Measurements from ENCODE around the gene STX8.

DNA sequence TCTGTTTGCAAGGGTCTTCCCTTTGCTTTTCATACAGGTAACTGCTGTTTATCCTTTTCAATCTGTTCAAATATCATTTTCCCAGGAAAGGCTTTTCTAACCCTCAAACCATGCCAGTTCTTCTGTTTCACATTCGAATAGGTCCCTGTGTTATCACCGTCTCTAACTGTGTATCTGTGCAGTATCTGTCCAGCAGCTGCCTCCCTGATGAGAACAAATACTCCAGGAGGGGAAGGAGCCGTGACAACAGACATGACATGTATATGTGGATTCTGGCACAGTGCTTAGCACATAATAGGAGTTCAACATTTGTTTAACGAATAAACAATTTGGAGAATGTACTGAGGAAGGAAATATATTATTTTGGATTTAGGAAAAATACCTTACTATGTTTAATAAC is 95.7 kb downstream of the STX8 start:
- TF ChIP-seq POLR2AphosphoS5 (IDR thresholded peaks at IDR 0.05; ENCODE audit: low read depth, low read length): no peak
- TF ChIP-seq POLR2A (IDR thresholded peaks at IDR 0.05; ENCODE audit: low read depth, low read length): no peak
- no peak for TF ChIP-seq TAF1 (IDR thresholded peaks at IDR 0.05; ENCODE audit: borderline replicate concordance, low read depth, low read length)

All from GM12892 (cell line).